HG02588 (cell line): ENCODE measurements around the gene SH3GL2.

Experiments used
- ATAC-seq: cut with Tn5 transposase; IDR thresholded peaks from one replicate; pipeline ENCODE4 v1.9.1; 2021; ENCODE audit warnings: mild to moderate bottlenecking, moderate library complexity; ENCODE audit not compliant: unreplicated experiment

The SH3GL2 gene

GRCh38 chr9:17802249-17802857 is 223.5 kb downstream of the SH3GL2 start:
- no peak for ATAC-seq

- no peak for ATAC-seq
These were observed 228.9 kb downstream of the SH3GL2 start for GRCh38 chr9:17807613-17808282.

DNA sequence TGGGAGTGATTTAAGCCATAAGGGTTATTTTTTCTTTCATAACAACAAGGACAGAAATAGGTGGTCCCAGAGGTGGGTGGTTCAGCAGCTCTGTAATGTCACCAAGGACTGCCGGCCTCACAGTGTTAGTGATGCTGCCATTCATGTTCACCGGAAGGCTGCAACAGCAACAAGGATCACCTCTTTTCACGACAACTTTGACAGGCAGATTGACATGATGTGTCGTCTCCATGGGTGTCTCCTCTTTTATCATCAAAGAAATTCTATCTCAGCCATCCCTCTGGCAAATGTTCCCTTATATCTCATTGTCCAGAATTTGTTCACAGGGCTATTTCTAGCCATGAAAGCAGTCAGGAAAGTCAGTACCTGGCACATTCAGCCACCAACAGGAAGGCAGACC is 231.5 kb downstream of the SH3GL2 start:
- no peak for ATAC-seq

DNA sequence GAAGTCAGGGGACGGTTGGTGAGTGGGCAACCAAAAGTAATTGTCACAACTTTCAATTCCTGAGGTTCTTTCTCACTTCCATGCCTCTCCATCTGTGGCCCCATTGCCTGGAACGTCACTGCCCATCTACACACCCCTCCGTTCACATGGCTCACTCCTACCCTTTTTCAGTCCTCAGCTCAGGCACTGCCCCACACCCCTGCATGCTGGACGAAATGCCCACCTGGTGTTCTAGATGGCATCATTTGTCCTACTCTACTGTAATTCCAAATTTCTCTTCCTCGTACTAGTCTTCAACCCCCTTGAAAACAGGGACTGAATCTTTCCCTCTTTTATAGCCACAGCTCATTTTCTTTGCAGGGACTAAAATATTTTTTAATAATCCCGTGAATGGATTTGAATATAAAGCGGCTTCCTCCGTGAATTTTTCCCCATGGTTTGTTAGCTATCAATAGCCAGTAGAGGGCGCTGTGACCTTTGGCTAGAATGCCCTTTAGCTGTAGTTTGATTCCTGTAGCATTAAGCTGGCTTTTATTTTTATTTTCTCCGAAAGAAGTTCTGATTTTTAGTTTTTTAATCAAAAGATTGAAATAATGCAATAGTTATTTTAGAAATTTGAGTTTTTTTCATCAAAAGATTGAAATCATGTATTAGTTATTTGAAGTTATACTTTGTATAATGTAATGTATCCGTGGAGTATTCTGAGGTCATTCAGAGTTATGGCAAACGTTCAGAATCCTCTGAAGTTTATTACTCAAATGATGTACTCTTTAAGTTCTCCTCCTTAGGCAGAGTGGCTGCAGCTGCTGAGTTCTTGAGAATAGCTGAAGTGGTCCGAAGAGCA is 232.1 kb downstream of the SH3GL2 start:
- ATAC-seq: no peak

DNA sequence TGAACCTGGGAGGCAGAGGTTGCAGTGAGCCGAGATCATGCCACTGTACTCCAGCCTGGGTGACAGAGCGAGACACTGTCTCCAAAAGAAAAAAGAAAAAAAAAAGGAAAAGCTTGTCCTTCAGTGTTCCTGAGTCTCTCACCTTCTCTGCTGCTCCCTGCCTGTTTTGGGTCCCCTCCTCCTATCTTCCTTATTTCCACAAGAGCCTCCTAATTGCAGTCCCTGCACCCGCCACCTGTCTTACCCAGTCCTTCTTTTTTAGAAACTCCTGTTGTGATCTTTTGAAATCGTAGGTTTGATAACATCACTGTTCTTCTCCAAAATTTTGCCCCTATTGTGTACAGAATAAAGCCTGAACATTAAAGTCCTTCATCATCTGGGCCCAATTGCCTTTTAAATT is 234.9 kb downstream of the SH3GL2 start:
- no peak for ATAC-seq

GRCh38 chr9:17816431-17817027 is 237.7 kb downstream of the SH3GL2 start:
- no peak for ATAC-seq

GRCh38 chr9:17824191-17824590 is 245.3 kb downstream of the SH3GL2 start:
- no peak for ATAC-seq

DNA sequence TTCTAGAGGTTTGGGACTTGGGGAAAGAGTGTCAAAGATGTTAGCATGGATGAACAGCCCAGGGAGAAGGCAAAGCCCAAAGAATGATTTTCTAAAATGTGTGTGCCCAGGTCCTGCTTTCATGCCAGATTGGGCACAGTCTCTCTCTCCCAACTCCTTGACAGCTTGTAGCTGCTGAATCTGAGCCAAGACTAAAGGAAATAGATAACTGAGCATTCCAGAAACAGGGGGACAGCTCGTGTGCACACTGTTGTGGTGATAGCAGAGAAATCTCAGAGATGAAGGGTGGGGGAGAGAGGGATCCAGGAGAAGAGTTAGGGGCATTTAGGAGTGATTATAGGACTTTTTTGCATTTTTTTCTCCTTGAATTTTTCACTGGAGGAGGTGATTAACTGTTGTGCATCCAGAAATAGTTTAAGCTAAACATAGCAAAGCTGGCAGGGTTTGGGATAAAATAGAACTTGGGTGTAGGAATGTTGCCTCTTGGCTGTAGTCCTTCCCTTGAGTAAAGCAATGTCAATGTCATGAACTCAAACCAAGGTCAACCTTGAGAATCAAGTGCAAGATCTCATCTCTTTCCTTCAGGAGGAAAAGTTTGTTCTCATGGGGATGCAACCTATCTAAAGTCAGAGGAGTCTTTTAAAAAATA is 245.9 kb downstream of the SH3GL2 start:
- ATAC-seq: no peak

DNA sequence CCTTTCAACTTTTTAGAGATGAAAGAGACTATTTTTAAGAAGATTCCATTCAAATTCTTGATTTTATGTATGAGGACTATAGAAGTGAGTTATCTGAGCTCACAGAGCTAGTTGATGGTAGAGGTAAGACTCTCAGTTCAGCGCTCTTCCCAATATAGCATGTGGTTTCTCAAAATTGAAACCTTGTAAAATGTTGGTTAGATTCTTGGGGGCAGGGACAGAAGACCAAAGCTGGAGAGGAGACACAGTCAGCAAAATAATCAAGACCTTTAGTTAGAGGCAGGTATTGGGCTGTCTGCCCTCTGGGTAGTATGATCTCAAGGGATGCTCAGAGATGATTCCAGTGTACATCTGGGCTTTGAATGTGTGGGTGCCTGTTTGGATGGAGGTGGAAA is 246.4 kb downstream of the SH3GL2 start:
- ATAC-seq: no peak

DNA sequence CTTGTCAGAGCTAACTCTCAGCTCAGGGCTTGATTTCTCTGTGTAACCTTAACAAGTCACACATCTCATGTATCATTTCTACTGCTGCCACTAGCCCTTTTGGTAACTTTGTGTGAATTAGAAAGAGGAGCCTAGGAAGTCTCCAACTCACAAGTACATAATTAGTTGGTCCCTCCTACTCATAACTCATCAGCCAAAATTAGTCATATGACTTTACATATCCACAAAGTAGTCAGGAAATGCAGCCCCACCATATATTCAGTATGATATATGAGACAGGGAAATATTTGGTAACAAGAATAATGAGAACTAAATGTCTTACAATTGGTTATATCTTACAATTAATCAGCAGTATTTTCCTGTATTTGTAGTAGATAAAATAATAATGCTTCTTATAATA is 250.2 kb downstream of the SH3GL2 start:
- no peak for ATAC-seq

DNA sequence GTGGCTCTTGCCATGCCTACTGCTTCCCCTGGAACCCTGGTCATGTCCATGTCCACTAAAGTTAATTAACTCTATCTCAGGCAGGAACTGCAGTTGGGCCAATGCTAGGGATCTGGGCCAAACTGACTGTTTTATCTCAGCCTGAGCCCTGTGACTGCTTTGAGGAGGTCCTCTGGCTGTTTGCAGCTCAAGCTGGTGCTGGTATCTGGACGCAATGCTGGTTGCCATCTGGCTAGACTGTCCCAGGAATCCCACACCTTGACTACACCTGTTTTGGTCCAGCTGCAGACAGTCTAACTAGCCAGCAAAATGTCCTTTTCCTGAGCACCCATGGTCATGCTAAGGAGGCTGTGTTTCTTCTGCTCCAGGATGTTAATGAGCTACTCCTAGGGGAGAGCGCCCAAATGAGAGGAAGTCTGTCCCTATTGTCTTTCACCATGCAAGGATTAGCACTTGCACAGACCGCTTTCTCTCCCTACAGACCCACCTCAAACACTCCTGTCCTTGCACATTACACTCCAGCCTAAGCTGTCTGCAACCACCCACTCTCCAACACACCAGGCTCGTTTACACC is 251.0 kb downstream of the SH3GL2 start:
- no peak for ATAC-seq

GRCh38 chr9:17832812-17833211 is 253.9 kb downstream of the SH3GL2 start:
- ATAC-seq: no peak

GRCh38 chr9:17833846-17834245 is 255.0 kb downstream of the SH3GL2 start:
- ATAC-seq: no peak

GRCh38 chr9:17837965-17838364 is 259.1 kb downstream of the SH3GL2 start:
- no peak for ATAC-seq

GRCh38 chr9:17839776-17840175 is 260.9 kb downstream of the SH3GL2 start:
- ATAC-seq: no peak

DNA sequence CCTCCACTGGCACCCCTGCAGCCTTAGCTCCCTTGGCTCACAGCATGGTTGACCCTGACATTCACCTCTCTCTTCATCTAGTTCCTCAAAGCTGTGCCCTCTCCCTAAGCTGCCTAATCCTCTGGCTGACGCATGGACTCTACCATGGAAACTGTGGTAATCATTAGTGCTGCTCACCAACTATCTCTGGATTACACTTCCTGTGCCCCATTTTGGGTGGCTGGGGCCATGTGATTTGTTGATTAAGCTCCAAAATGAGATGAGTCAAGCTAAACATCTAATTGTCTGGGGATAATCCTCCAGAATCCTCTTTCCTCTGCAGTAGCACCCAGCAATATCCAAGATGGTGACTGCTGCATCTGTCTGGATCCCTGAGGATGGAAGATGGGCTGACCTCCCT is 264.4 kb downstream of the SH3GL2 start:
- no peak for ATAC-seq
